B cell (primary cell): Measurements from ENCODE around the gene SPDYC. TPM values are rescaled to one million over a fixed set of nuclear protein-coding genes. Genes with fewer than 3 reads are reported as not detected.

Experiments
- ATAC-seq: fragments of 200-7000 bp; cut with Tn5 transposase; one replicate; pipeline ENCODE4 v1.10.0; 2021; ENCODE audit warnings: low read depth, mild to moderate bottlenecking, moderate number of reproducible peaks, moderate library complexity
- CTCF ChIA-PET: fragments of 350-600 bp; sonication (Branson Sonifier 250); formaldehyde crosslinking; loops from one replicate; lab custom pipeline; 2021; ENCODE audit warnings: antibody characterized with exemption, inconsistent platforms; lab: Charles Lee
- POLR2A ChIA-PET: fragments of 350-600 bp; sonication (Branson Sonifier 250); formaldehyde crosslinking; loops from one replicate; lab custom pipeline; 2021; ENCODE audit warnings: antibody characterized with exemption; lab: Charles Lee
- DNase-seq: peaks from one replicate; pipeline ENCODE4 v3.0.0; 2013
- H2AFZ ChIP-seq: 2 replicates; pipeline ENCODE4 v1.6.1; 2012; ENCODE audit warnings: mild to moderate bottlenecking, low read depth, low read length; ENCODE audit not compliant: insufficient read depth, poor library complexity, severe bottlenecking
- H3K27ac ChIP-seq, 2 donors: 1 replicate in 1 of 2; 2 replicates in 1 of 2; pipeline ENCODE4 v1.5.1; 2012 to 2013; ENCODE audit warnings: low read length in 2 of 2, mild to moderate bottlenecking in 2 of 2, moderate library complexity in 1 of 2
- H3K27me3 ChIP-seq, 4 experiments: fragments of 200-600 bp in 1 of 4; sonication (generic) in 1 of 4; replicated peaks in 1 of 4; 1 replicate in 2 of 4; 2 replicates in 2 of 4; pipeline versions ENCODE4 v1.6.1 to v1.7.0; 2013 to 2016; ENCODE audit warnings: low read length in 3 of 4, mild to moderate bottlenecking in 2 of 4, mixed read lengths in 1 of 4, moderate library complexity in 1 of 4; ENCODE audit not compliant: insufficient read depth in 4 of 4, control insufficient read depth in 3 of 4; ENCODE audit errors: control extremely low read depth in 1 of 4
- H3K36me3 ChIP-seq, 2 experiments: replicated peaks in 1 of 2; 1 replicate in 1 of 2; 2 replicates in 1 of 2; pipeline versions ENCODE4 v1.6.1 to v1.7.1; 2013; ENCODE audit warnings: low read length in 1 of 2; ENCODE audit not compliant: insufficient read depth in 2 of 2, control insufficient read depth in 1 of 2; ENCODE audit errors: control extremely low read depth in 1 of 2, extremely low read depth in 1 of 2
- H3K4me1 ChIP-seq, 2 donors: fragments of 200-600 bp in 1 of 2; sonication (generic) in 1 of 2; 1 replicate in 1 of 2; 2 replicates in 1 of 2; pipeline versions ENCODE4 v1.5.1 to v1.6.1; 2013 to 2017; ENCODE audit warnings: low read length in 2 of 2; ENCODE audit not compliant: control insufficient read depth in 2 of 2, insufficient read depth in 2 of 2
- H3K4me2 ChIP-seq: replicated peaks from 2 replicates; pipeline ENCODE3; 2012; ENCODE audit warnings: mild to moderate bottlenecking, low read depth, low read length; ENCODE audit not compliant: poor library complexity, severe bottlenecking
- H3K4me3 ChIP-seq, 5 experiments: fragments of 200-600 bp in 1 of 5; sonication (generic) in 1 of 5; 1 replicate in 3 of 5; 2 replicates in 2 of 5; pipeline versions ENCODE4 v1.5.1 to v1.7.0; 2011 to 2016; ENCODE audit warnings: low read length in 4 of 5, mild to moderate bottlenecking in 4 of 5, low read depth in 2 of 5, control low read depth in 1 of 5, moderate library complexity in 1 of 5; ENCODE audit not compliant: insufficient read depth in 1 of 5; ENCODE audit errors: control extremely low read depth in 1 of 5, extremely low read depth in 1 of 5
- H3K79me2 ChIP-seq: fragments of 200-600 bp; sonication (generic); one replicate; pipeline ENCODE4 v1.6.0; 2016; ENCODE audit warnings: low read length; ENCODE audit not compliant: control insufficient read depth, insufficient read depth
- H3K9ac ChIP-seq: fragments of 200-600 bp; sonication (generic); 2 replicates; pipeline ENCODE4 v1.6.1; 2017; ENCODE audit warnings: mild to moderate bottlenecking, low read length, moderate library complexity
- H3K9me3 ChIP-seq, 3 donors: one replicate each; pipeline versions ENCODE4 v1.6.1 to v1.7.1; 2013; ENCODE audit warnings: low read length in 2 of 3; ENCODE audit not compliant: control insufficient read depth in 2 of 3, insufficient read depth in 1 of 3; ENCODE audit errors: control extremely low read depth in 1 of 3
- H4K20me1 ChIP-seq: 2 replicates; pipeline ENCODE4 v1.6.0; 2012; ENCODE audit warnings: mild to moderate bottlenecking, low read length; ENCODE audit not compliant: insufficient read depth, control insufficient read depth, poor library complexity, severe bottlenecking
- H3K27ac Mint-ChIP-seq: one replicate; pipeline ENCODE4 v1.8.0; 2021; ENCODE audit warnings: mixed read lengths
- H3K27me3 Mint-ChIP-seq: one replicate; pipeline ENCODE4 v1.8.0; 2021; ENCODE audit warnings: mixed read lengths
- H3K4me1 Mint-ChIP-seq: one replicate; pipeline ENCODE4 v1.8.0; 2021; ENCODE audit warnings: mixed read lengths
- H3K4me3 Mint-ChIP-seq: one replicate; pipeline ENCODE4 v1.8.0; 2021; ENCODE audit warnings: mixed read lengths
- H3K9me3 Mint-ChIP-seq: one replicate; pipeline ENCODE4 v1.8.0; 2022; ENCODE audit warnings: mixed read lengths; ENCODE audit not compliant: insufficient read depth
- EZH2 ChIP-seq: IDR thresholded peaks from 2 replicates; pipeline ENCODE4 v1.6.1; 2012; ENCODE audit warnings: borderline replicate concordance, low read depth, mild to moderate bottlenecking, moderate library complexity, low read length; ENCODE audit not compliant: insufficient read depth, poor library complexity, severe bottlenecking
- WGBS: methylation state at CpG from one replicate; pipeline ENCODE4 v1.1.5; 2013; ENCODE audit warnings: missing lambda C conversion rate; ENCODE audit not compliant: insufficient coverage; 5-methylcytosine and 5-hydroxymethylcytosine counted together
- intact Hi-C: fragments of 100-400 bp; cut with micrococcal nuclease; formaldehyde crosslinking; loops from one replicate; pipeline ENCODE4 v1.10.0; 2022
- polyA plus RNA-seq: library from polyadenylated mRNA; depleted of rRNA; stranded (reverse); fragments of >200 nt; gene quantifications from 2 replicates; pipeline ENCODE4 v1.2.3, GENCODE V29; 2012
- total RNA-seq, 2 donors: library from RNA; stranded (reverse); fragments of 120-200 nt in 1 of 2; gene quantifications; 1 replicate in 1 of 2; 2 replicates in 1 of 2; pipeline versions ENCODE4 v1.2.3 to v1.2.4, GENCODE V29; 2013 to 2022
- TF ChIP-seq, protein P1 (sequence below): fragments of 200-600 bp; IDR thresholded peaks from one replicate; pipeline ENCODE4 v1.8.0; 2022; ENCODE audit warnings: antibody characterized with exemption, mild to moderate bottlenecking

The SPDYC gene
- total and polyA plus RNA-seq, 2 donors (not counting 1 experiment from before 2014, with no cell fraction given), result not detected

DNA sequence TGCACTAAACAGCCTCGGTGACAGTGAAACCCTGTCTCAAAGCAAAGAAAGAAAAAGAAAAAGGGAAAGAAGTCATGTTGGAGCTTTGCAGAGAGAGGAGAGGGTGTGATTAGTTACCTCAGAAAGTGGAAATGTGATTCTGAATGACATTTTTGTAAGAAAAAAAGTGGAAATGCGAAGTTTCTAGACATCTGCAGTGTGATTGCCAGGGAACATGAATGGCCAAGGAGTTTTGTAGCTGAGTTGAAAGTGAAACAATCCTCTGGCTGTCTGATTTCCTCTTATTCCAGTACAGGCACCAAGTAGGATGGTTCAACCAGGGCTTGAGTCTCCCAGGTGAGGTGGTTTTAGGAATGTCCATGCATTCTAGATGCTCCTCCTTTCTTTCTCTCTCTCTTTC is 17.9 kb upstream of the SPDYC start:
- no peaks in the 10 kb centered on the region for H3K9me3 Mint-ChIP-seq
- Histone ChIP-seq H3K27ac (no peak overlapping the region), H3K9ac (no peak overlapping the region), H3K4me3 (no peak overlapping the region), H3K79me2 (no peaks in the 10 kb centered on the region), H3K36me3 (no peaks in the 10 kb centered on the region), H2AFZ (peak overlapping the region; percentile 67), H3K27me3 (no peaks in the 10 kb centered on the region), H3K9me3 (no peaks in the 10 kb centered on the region), H4K20me1 (no peaks in the 10 kb centered on the region), H3K4me2 (peak overlapping the region; percentile 40), H3K4me1 (peaks cover 9 to 11% of the 10 kb centered on the region in 2 donors)
- H3K27ac Mint-ChIP-seq, result peak overlapping the region; percentile 50
- DNase-seq (peak; percentile 22), ATAC-seq (no peak)
- POLR2A ChIA-PET, result interaction anchor here (0.6 kb wide), 1 partner anchor 788 kb away, joined by 5 read pairs; no protein-coding TSS in a partner anchor
- WGBS, result 87% methylated on average over 2 of the region's 2 CpGs
- TF ChIP-seq, protein P1, sequence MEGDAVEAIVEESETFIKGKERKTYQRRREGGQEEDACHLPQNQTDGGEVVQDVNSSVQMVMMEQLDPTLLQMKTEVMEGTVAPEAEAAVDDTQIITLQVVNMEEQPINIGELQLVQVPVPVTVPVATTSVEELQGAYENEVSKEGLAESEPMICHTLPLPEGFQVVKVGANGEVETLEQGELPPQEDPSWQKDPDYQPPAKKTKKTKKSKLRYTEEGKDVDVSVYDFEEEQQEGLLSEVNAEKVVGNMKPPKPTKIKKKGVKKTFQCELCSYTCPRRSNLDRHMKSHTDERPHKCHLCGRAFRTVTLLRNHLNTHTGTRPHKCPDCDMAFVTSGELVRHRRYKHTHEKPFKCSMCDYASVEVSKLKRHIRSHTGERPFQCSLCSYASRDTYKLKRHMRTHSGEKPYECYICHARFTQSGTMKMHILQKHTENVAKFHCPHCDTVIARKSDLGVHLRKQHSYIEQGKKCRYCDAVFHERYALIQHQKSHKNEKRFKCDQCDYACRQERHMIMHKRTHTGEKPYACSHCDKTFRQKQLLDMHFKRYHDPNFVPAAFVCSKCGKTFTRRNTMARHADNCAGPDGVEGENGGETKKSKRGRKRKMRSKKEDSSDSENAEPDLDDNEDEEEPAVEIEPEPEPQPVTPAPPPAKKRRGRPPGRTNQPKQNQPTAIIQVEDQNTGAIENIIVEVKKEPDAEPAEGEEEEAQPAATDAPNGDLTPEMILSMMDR, result no peak
- no peak for TF ChIP-seq EZH2
- no peaks in the 10 kb centered on the region for H3K27me3 Mint-ChIP-seq
- intact Hi-C loops, result no loop called here
- peaks cover 26% of the 10 kb centered on the region for H3K4me1 Mint-ChIP-seq
- CTCF ChIA-PET, result interaction anchor here (1.1 to 1.3 kb wide), 2 partner anchors 12 to 40 kb away, joined by 3 read pairs; partner anchors contain the start of gene TM7SF2
- H3K4me3 Mint-ChIP-seq, result no peak overlapping the region

DNA sequence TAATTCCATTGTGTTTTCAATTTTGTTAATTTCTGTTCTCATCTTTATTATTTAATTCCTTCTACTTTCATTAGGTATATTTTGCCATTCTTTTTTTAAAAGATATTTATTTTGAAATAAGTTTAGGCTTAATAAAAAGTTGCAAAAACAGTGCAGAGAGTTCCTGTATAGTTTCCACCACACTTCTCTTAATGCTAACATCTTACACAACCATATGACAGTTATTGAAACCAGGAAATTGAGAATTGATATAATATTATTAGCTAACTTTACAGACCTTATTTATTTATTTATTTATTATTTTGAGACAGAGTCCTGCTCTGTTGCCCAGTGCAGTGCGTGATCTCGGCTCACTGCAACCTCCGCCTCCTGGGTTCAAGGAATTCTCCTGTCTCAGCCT is 13.8 kb upstream of the SPDYC start:
- intact Hi-C loops, result no loop called here
- no peak overlapping the region for H2AFZ ChIP-seq
- Mint-ChIP-seq H3K9me3 (no peaks in the 10 kb centered on the region), H3K4me3 (no peak overlapping the region), H3K27ac (no peak overlapping the region), H3K4me1 (peaks cover 28% of the 10 kb centered on the region), H3K27me3 (no peaks in the 10 kb centered on the region)
- no CpG with 5 or more reads among the region's 3 CpGs for WGBS
- no peak overlapping the region for H3K27ac ChIP-seq
- H3K4me2 ChIP-seq, result no peak overlapping the region
- H3K9ac ChIP-seq, result no peak overlapping the region
- no peak for TF ChIP-seq EZH2
- TF ChIP-seq, protein P1, result no peak
- no peaks in the 10 kb centered on the region for H3K27me3 ChIP-seq
- no peak overlapping the region for H3K4me3 ChIP-seq
- ATAC-seq (no peak), DNase-seq (no peak)
- H3K79me2 ChIP-seq, result no peaks in the 10 kb centered on the region
- ChIA-PET POLR2A (no interaction called here), CTCF (interaction anchor here (1.4 kb wide), 1 partner anchor 43 kb away, joined by 3 read pairs; no protein-coding TSS in a partner anchor)
- H3K9me3 ChIP-seq, result no peaks in the 10 kb centered on the region
- peaks cover 5 to 19% of the 10 kb centered on the region in 2 donors for H3K4me1 ChIP-seq
- H4K20me1 ChIP-seq, result no peaks in the 10 kb centered on the region
- H3K36me3 ChIP-seq, result no peaks in the 10 kb centered on the region
